SK-N-SH (cell line): ENCODE results near the gene C1orf226. TPM values are rescaled to one million over a fixed set of nuclear protein-coding genes. Genes with fewer than 3 reads are reported as not detected.
"Not testable (repeated sequence)": the region's sequence is repeated elsewhere in the genome, so short reads cannot be mapped to it uniquely, and the experiment has no call there.

ENCODE experiments used
- CTCF ChIA-PET: fragments of 300-600, 350-600 bp; formaldehyde crosslinking; extraction: SDS; loops from one replicate; lab custom pipeline; 2021; lab: Yijun Ruan, JAX
- POLR2A ChIA-PET: fragments of 350-600 bp; sonication (Branson Sonifier 250); formaldehyde crosslinking; extraction: SDS; loops from one replicate; lab custom pipeline; 2020; ENCODE audit warnings: antibody characterized with exemption, inconsistent platforms; lab: Yijun Ruan, JAX
- DNase-seq: peaks from one replicate; pipeline ENCODE4 v3.0.0; 2012
- H2AFZ ChIP-seq: fragments of 200-600 bp; sonication (generic); 2 replicates; pipeline ENCODE4 v1.8.1; 2016; ENCODE audit warnings: antibody characterized with exemption, mild to moderate bottlenecking, low read depth
- H3F3A ChIP-seq: fragments of 200-600 bp; sonication (generic); replicated peaks from 2 replicates; pipeline ENCODE3; 2016; ENCODE audit warnings: antibody characterized with exemption, mild to moderate bottlenecking; ENCODE audit not compliant: insufficient read depth
- H3K27ac ChIP-seq, 2 experiments: fragments of 200-500 bp in 1 of 2; fragments of 200-600 bp in 1 of 2; sonication (Bioruptor generic) in 1 of 2; sonication (generic), shearing (Covaris generic) in 1 of 2; 2 replicates each; pipeline versions ENCODE4 v1.5.1 to v1.6.1; 2014 to 2016; ENCODE audit warnings: low read depth in 2 of 2, inconsistent platforms in 1 of 2, low read length in 1 of 2, mild to moderate bottlenecking in 1 of 2, mixed read lengths in 1 of 2
- H3K27me3 ChIP-seq: fragments of 200-600 bp; sonication (generic), shearing (Covaris generic); 2 replicates; pipeline ENCODE4 v1.6.1; 2016; ENCODE audit warnings: mixed run types; ENCODE audit not compliant: insufficient read depth
- H3K36me3 ChIP-seq, 2 experiments: fragments of 200-500 bp in 1 of 2; fragments of 200-600 bp in 1 of 2; sonication (Bioruptor generic) in 1 of 2; sonication (generic) in 1 of 2; replicated peaks in 1 of 2; 2 replicates each; pipeline versions ENCODE3 to v1.5.1; 2014 to 2016; ENCODE audit warnings: low read length in 1 of 2, mild to moderate bottlenecking in 1 of 2; ENCODE audit not compliant: insufficient read depth in 2 of 2, control insufficient read depth in 1 of 2
- H3K4me1 ChIP-seq, 2 experiments: fragments of 200-500 bp in 1 of 2; fragments of 200-600 bp in 1 of 2; sonication (Bioruptor generic) in 1 of 2; sonication (generic), shearing (Covaris generic) in 1 of 2; 2 replicates each; pipeline versions ENCODE4 v1.5.1 to v1.6.1; 2014 to 2016; ENCODE audit warnings: low read depth in 1 of 2, low read length in 1 of 2, mixed run types in 1 of 2; ENCODE audit not compliant: insufficient read depth in 2 of 2, control insufficient read depth in 1 of 2
- H3K4me2 ChIP-seq: fragments of 200-600 bp; sonication (generic), shearing (Covaris generic); 2 replicates; pipeline ENCODE4 v1.6.1; 2017; ENCODE audit warnings: mixed run types
- H3K4me3 ChIP-seq, 2 experiments: fragments of 200-500 bp in 1 of 2; fragments of 200-600 bp in 1 of 2; sonication (Bioruptor generic) in 1 of 2; sonication (generic), shearing (Covaris generic) in 1 of 2; 2 replicates each; pipeline versions ENCODE4 v1.5.1 to v1.8.1; 2014 to 2016; ENCODE audit warnings: low read depth in 2 of 2, inconsistent platforms in 1 of 2, low read length in 1 of 2, mild to moderate bottlenecking in 1 of 2, mixed read lengths in 1 of 2, moderate library complexity in 1 of 2
- H3K79me2 ChIP-seq: fragments of 200-600 bp; sonication (generic); 2 replicates; pipeline ENCODE4 v1.8.1; 2017; ENCODE audit warnings: mild to moderate bottlenecking; ENCODE audit not compliant: insufficient read depth
- H3K9ac ChIP-seq: fragments of 200-600 bp; sonication (generic); 2 replicates; pipeline ENCODE4 v1.6.1; 2017; ENCODE audit warnings: mixed run types
- H3K9me2 ChIP-seq: fragments of 200-600 bp; sonication (generic); 2 replicates; pipeline ENCODE4 v1.6.1; 2017; ENCODE audit warnings: mixed run types
- H3K9me3 ChIP-seq: fragments of 200-600 bp; sonication (generic); 2 replicates; pipeline ENCODE4 v1.6.1; 2017; ENCODE audit warnings: mixed run types, mild to moderate bottlenecking, moderate library complexity
- H4K20me1 ChIP-seq: fragments of 200-600 bp; sonication (generic); 2 replicates; pipeline ENCODE4 v1.6.1; 2017; ENCODE audit warnings: mild to moderate bottlenecking, mixed run types; ENCODE audit not compliant: insufficient read depth
- ELF1 ChIP-seq: IDR thresholded peaks from 2 replicates; pipeline ENCODE4 v1.4.0; 2012
- FOSL2 ChIP-seq: IDR thresholded peaks from 2 replicates; pipeline ENCODE4 v1.4.0; 2012; ENCODE audit warnings: low read depth, mild to moderate bottlenecking, moderate library complexity, borderline replicate concordance
- FOXM1 ChIP-seq: IDR thresholded peaks from 2 replicates; pipeline ENCODE4 v1.4.0; 2012; ENCODE audit warnings: low read depth, mild to moderate bottlenecking
- JUND ChIP-seq: IDR thresholded peaks from 2 replicates; pipeline ENCODE4 v1.4.0; 2012
- MAX ChIP-seq: IDR thresholded peaks from 2 replicates; pipeline ENCODE4 v1.4.0; 2012; ENCODE audit warnings: low read depth
- MEF2A ChIP-seq: IDR thresholded peaks from 2 replicates; pipeline ENCODE4 v1.4.0; 2012; ENCODE audit warnings: low read depth, borderline replicate concordance
- PBX3 ChIP-seq: IDR thresholded peaks from 2 replicates; pipeline ENCODE4; 2012
- REST ChIP-seq: IDR thresholded peaks from 2 replicates; pipeline ENCODE4 v1.6.1; 2012; ENCODE audit warnings: mild to moderate bottlenecking, low read depth, low read length, moderate library complexity
- TAF1 ChIP-seq: IDR thresholded peaks from 2 replicates; pipeline ENCODE4 v1.6.1; 2012; ENCODE audit warnings: low read depth, mild to moderate bottlenecking, low read length, moderate library complexity, borderline replicate concordance
- TCF12 ChIP-seq: IDR thresholded peaks from 2 replicates; pipeline ENCODE4 v1.4.0; 2012
- TEAD4 ChIP-seq: IDR thresholded peaks from 2 replicates; pipeline ENCODE4 v1.4.0; 2012; ENCODE audit warnings: mild to moderate bottlenecking, borderline replicate concordance; ENCODE audit not compliant: insufficient read depth
- USF1 ChIP-seq: IDR thresholded peaks from 2 replicates; pipeline ENCODE4 v1.4.0; 2012; ENCODE audit warnings: low read depth, borderline replicate concordance
- USF2 ChIP-seq: fragments of 150-350 bp; IDR thresholded peaks from 2 replicates; pipeline ENCODE4 v1.6.1; 2017; ENCODE audit warnings: antibody characterized with exemption, low read length, low read depth, borderline replicate concordance
- YY1 ChIP-seq: IDR thresholded peaks from 2 replicates; pipeline ENCODE4 v1.4.0; 2012; ENCODE audit warnings: low read depth, mild to moderate bottlenecking
- WGBS: methylation state at CpG from one replicate; pipeline ENCODE4 v1.1.6; 2017; ENCODE audit warnings: low lambda C conversion rate; 5-methylcytosine and 5-hydroxymethylcytosine counted together
- polyA plus RNA-seq, 3 experiments: library from polyadenylated mRNA; depleted of rRNA; stranded (reverse); fragments of >200 nt; gene quantifications; 2 replicates each; pipeline ENCODE4 v1.2.3, GENCODE V29; 2012

The C1orf226 gene
- polyA plus RNA-seq, 1 of the 3 experiments (the other 2 are of a cell fraction), result 0.03 TPM

GRCh38 chr1:162349635-162350330 is 31.7 kb upstream of the C1orf226 start:
- Histone ChIP-seq H3K9ac (no peak overlapping the region), H3K4me2 (no peak overlapping the region; the same call in 1 of the 2 replicates), H3K9me3 (no peaks in the 10 kb centered on the region), H3K27ac (peak overlapping the region in 1 of 2 experiments; percentile 25; a peak in 1 of 4 replicates), H3K36me3 (no peaks in the 10 kb centered on the region), H3K79me2 (no peaks in the 10 kb centered on the region), H3K27me3 (no peaks in the 10 kb centered on the region), H3F3A (no peaks in the 10 kb centered on the region), H3K4me3 (no peak overlapping the region), H3K4me1 (peaks cover 0 to 4% of the 10 kb centered on the region in 2 experiments; a peak in 3 of 4 replicates), H4K20me1 (no peaks in the 10 kb centered on the region), H3K9me2 (no peaks in the 10 kb centered on the region), H2AFZ (no peak overlapping the region)
- WGBS, result 43% methylated on average over 11 of the region's 11 CpGs
- no peak for DNase-seq
- CTCF ChIA-PET, result interaction anchor here (1.3 to 1.6 kb wide), 2 partner anchors 8 to 293 kb away, joined by 4 read pairs; no protein-coding TSS in a partner anchor
- POLR2A ChIA-PET, result no interaction called here
- TF ChIP-seq TEAD4 (no peak), PBX3 (no peak), USF2 (no peak), FOXM1 (no peak), FOSL2 (0 out of 2 replicates have a peak, but pooled peaks have one; percentile 17), REST (no peak)

- Histone ChIP-seq H3K27me3 (no peaks in the 10 kb centered on the region), H3F3A (no peaks in the 10 kb centered on the region), H3K9ac (no peak overlapping the region), H3K27ac (no peak overlapping the region), H4K20me1 (no peaks in the 10 kb centered on the region), H3K4me2 (no peak overlapping the region), H3K4me3 (no peak overlapping the region), H3K9me3 (no peaks in the 10 kb centered on the region), H3K4me1 (peaks cover 0 to 4% of the 10 kb centered on the region in 2 experiments; a peak in 3 of 4 replicates), H3K9me2 (no peaks in the 10 kb centered on the region), H2AFZ (no peak overlapping the region), H3K79me2 (no peaks in the 10 kb centered on the region), H3K36me3 (no peaks in the 10 kb centered on the region)
- CTCF ChIA-PET, result interaction anchor here (1.4 kb wide), 1 partner anchor 13 kb away, joined by 4 read pairs; no protein-coding TSS in a partner anchor
- WGBS, result 50% methylated on average over 6 of the region's 6 CpGs
- TF ChIP-seq USF1 (no peak), MAX (no peak), MEF2A (no peak), TCF12 (no peak), FOSL2 (no peak), ELF1 (no peak), YY1 (no peak), TAF1 (no peak), FOXM1 (no peak), JUND (no peak)
- POLR2A ChIA-PET, result no interaction called here
- DNase-seq, result no peak
Observed at GRCh38 chr1:162351246-162351842, 30.2 kb upstream of the C1orf226 start.

GRCh38 chr1:162351874-162352273 is 29.7 kb upstream of the C1orf226 start:
- DNase-seq, H3K4me3 ChIP-seq, H3K79me2 ChIP-seq, H3K27me3 ChIP-seq, H3K9ac ChIP-seq, H3K9me3 ChIP-seq, H3K4me1 ChIP-seq, H3K9me2 ChIP-seq, H3K27ac ChIP-seq, H3F3A ChIP-seq, H4K20me1 ChIP-seq, H3K36me3 ChIP-seq, H3K4me2 ChIP-seq, POLR2A ChIA-PET, H2AFZ ChIP-seq: not testable (repeated sequence)
- WGBS, result 93% methylated on average over 3 of the region's 4 CpGs
- CTCF ChIA-PET, result interaction anchor here (1.4 kb wide), 1 partner anchor 13 kb away, joined by 4 read pairs; no protein-coding TSS in a partner anchor
